HepG2 (cell line): ENCODE measurements around the gene TMEM190. TPM values are rescaled to one million over a fixed set of nuclear protein-coding genes. Genes with fewer than 3 reads are reported as not detected.

Experiments
- RBM22 ChIP-seq: fragments of 200-400 bp; formaldehyde crosslinking; optimal IDR thresholded peaks from 2 replicates; pipeline ENCODE3; 2017; ENCODE audit warnings: mild to moderate bottlenecking, low read length, moderate library complexity
- YEATS2 ChIP-seq: sonication (generic); formaldehyde crosslinking; IDR thresholded peaks from 2 replicates; pipeline ENCODE4 v1.4.0; 2020; ENCODE audit warnings: missing genetic modification reagents, borderline replicate concordance
- ZFP37 ChIP-seq: sonication (generic); formaldehyde crosslinking; IDR thresholded peaks from 2 replicates; pipeline ENCODE4 v1.4.0; 2020; ENCODE audit warnings: missing genetic modification reagents, borderline replicate concordance
- ZFP41 ChIP-seq: sonication (generic); formaldehyde crosslinking; IDR thresholded peaks from 2 replicates; pipeline ENCODE4 v1.4.0; 2020; ENCODE audit warnings: mild to moderate bottlenecking, missing genetic modification reagents, borderline replicate concordance
- ZIK1 ChIP-seq: sonication (generic); formaldehyde crosslinking; IDR thresholded peaks from 2 replicates; pipeline ENCODE4 v1.5.0; 2020; ENCODE audit warnings: mild to moderate bottlenecking, low read depth, missing genetic modification reagents, borderline replicate concordance
- ZNF207 ChIP-seq: fragments of 450-650 bp; IDR thresholded peaks from 2 replicates; pipeline ENCODE4 v1.6.1; 2016; ENCODE audit warnings: antibody characterized with exemption, borderline replicate concordance
- ZNF337 ChIP-seq: sonication (generic); formaldehyde crosslinking; IDR thresholded peaks from 2 replicates; pipeline ENCODE4 v1.5.1; 2020; ENCODE audit warnings: missing genetic modification reagents, low read depth, mild to moderate bottlenecking, borderline replicate concordance
- ZNF816 ChIP-seq: sonication (generic); formaldehyde crosslinking; IDR thresholded peaks from 2 replicates; pipeline ENCODE4 v1.8.0; 2022; ENCODE audit warnings: missing genetic modification reagents, mild to moderate bottlenecking, borderline replicate concordance
- polyA plus RNA-seq, 8 experiments: library from polyadenylated mRNA; depleted of rRNA in 3 of 8; stranded (reverse) in 7 of 8; unstranded in 1 of 8; fragments of >200 nt; fragmentation: Illumina TruSeq in 4 of 8; extraction: Trizol in 4 of 8; gene quantifications; 2 replicates each; pipeline versions ENCODE4 v1.2.1 to v1.2.3, GENCODE V29; 2011 to 2016; ENCODE audit warnings: low read depth in 4 of 8, missing spikeins in 1 of 8, mixed read lengths in 1 of 8; ENCODE audit not compliant: insufficient read depth in 1 of 8
- total RNA-seq, 5 experiments: library from RNA; depleted of rRNA; stranded (reverse); fragments of >200 nt; fragmentation: Illumina TruSeq; extraction: Trizol; gene quantifications; 2 replicates each; pipeline ENCODE4 v1.2.3, GENCODE V29; 2016; ENCODE audit warnings: low read depth in 1 of 5
- TF ChIP-seq, protein P1 (sequence below): sonication (generic); formaldehyde crosslinking; IDR thresholded peaks from 2 replicates; pipeline ENCODE4 v1.8.0; 2022; ENCODE audit warnings: missing genetic modification reagents, mild to moderate bottlenecking, inconsistent platforms, borderline replicate concordance
- TF ChIP-seq, protein P2 (sequence below): sonication (generic); formaldehyde crosslinking; IDR thresholded peaks from 2 replicates; pipeline ENCODE4 v1.8.0; 2022; ENCODE audit warnings: missing genetic modification reagents, mild to moderate bottlenecking, borderline replicate concordance
- TF ChIP-seq, protein P3 (sequence below): IDR thresholded peaks from 2 replicates; pipeline ENCODE4 v1.6.1; 2016; ENCODE audit warnings: missing biosample characterization, missing genetic modification reagents, low read depth
- TF ChIP-seq, protein P4 (sequence below): IDR thresholded peaks from 2 replicates; pipeline ENCODE4 v1.6.1; 2016; ENCODE audit warnings: missing genetic modification reagents, missing compliant biosample characterization
- TF ChIP-seq, protein P5 (sequence below): sonication (generic); formaldehyde crosslinking; IDR thresholded peaks from 2 replicates; pipeline ENCODE4 v1.5.1; 2020; ENCODE audit warnings: mild to moderate bottlenecking, missing genetic modification reagents
- TF ChIP-seq, protein P6 (sequence below): sonication (generic); formaldehyde crosslinking; IDR thresholded peaks from 2 replicates; pipeline ENCODE4 v1.5.0; 2020; ENCODE audit warnings: mild to moderate bottlenecking, missing genetic modification reagents
- TF ChIP-seq, protein P7 (sequence below): sonication (generic); formaldehyde crosslinking; IDR thresholded peaks from 2 replicates; pipeline ENCODE4 v1.8.0; 2022; ENCODE audit warnings: mild to moderate bottlenecking, missing genetic modification reagents, moderate library complexity

Gene TMEM190
- total and polyA plus RNA-seq, 2 of the 13 experiments (the other 11 are each of a cell fraction or from before 2014, with no cell fraction given): 0.35 to 0.83 TPM

DNA sequence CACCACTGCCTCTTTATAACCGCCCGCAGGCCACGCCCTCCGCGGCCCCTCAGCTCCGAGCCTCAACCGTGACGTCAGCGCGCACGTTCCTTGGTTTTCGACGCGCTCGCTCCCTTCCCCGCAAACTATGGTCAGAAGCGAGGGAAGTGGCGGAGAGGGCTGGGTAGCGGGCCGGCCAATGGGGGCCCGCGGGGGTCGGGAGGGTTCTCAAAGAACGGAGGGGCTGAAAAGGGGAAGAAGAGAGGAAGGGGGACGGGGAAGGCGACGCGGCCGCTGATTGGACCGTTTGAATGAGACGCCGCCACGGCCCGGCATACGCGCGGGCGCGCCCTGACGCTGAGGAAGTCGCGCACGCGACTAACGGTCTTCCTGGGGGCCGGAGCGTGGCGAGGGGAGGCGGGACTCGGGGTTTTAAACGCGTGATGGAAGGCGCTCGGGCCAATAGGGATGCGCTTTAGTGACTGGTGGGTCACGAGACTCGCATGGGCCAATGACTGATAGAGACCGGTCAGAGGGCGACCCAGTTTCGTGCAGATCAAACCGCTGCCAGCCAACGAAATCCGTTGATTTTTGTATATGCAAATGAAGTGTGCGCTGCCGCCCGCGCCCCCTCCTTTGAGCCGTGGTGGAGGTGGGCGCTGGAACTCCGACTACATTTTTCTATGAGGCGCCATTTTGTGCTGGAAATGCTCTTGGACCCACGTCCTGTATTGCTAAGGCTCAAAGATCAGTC is 31.3 kb downstream of the TMEM190 start (continued):
- TF ChIP-seq ZNF207: no peak
- TF ChIP-seq, protein P1, sequence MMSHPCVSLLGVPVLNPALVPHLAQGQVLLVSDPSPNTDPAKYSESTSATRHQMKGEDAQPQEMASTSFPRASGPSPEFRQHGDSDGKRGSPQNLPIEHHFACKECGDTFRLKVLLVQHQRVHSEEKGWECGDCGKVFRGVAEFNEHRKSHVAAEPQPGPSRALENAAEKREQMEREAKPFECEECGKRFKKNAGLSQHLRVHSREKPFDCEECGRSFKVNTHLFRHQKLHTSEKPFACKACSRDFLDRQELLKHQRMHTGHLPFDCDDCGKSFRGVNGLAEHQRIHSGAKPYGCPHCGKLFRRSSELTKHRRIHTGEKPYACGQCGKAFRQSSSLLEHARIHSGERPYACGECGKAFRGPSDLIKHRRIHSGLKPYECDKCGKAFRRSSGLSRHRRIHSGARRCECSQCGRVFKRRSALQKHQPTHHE: no peak; the same call in 1 of the 2 replicates
- peak; percentile 81 for TF ChIP-seq YEATS2 (CRISPR knock-in tag)
- TF ChIP-seq, protein P2, sequence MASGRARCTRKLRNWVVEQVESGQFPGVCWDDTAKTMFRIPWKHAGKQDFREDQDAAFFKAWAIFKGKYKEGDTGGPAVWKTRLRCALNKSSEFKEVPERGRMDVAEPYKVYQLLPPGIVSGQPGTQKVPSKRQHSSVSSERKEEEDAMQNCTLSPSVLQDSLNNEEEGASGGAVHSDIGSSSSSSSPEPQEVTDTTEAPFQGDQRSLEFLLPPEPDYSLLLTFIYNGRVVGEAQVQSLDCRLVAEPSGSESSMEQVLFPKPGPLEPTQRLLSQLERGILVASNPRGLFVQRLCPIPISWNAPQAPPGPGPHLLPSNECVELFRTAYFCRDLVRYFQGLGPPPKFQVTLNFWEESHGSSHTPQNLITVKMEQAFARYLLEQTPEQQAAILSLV: peak; percentile 16; the same call in 1 of the 2 replicates
- no peak for TF ChIP-seq RBM22
- TF ChIP-seq ZFP41 (CRISPR knock-in tag): no peak
- TF ChIP-seq ZNF816 (CRISPR knock-in tag): no peak
- TF ChIP-seq, protein P3, sequence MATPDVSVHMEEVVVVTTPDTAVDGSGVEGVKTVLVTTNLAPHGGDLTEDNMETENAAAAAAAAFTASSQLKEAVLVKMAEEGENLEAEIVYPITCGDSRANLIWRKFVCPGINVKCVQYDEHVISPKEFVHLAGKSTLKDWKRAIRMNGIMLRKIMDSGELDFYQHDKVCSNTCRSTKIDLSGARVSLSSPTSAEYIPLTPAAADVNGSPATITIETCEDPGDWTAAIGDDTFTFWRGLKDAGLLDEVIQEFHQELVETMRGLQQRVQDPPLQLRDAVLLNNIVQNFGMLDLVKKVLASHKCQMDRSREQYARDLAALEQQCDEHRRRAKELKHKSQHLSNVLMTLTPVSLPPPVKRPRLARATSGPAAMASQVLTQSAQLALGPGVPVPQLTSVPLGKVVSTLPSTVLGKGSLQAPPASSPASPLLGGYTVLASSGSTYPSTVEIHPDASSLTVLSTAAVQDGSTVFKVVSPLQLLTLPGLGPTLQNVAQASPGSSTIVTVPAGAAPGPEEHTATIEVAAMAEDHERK: peak; percentile 81
- TF ChIP-seq, protein P4, sequence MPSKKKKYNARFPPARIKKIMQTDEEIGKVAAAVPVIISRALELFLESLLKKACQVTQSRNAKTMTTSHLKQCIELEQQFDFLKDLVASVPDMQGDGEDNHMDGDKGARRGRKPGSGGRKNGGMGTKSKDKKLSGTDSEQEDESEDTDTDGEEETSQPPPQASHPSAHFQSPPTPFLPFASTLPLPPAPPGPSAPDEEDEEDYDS: peak; percentile 98
- TF ChIP-seq ZIK1 (CRISPR knock-in tag): peak; percentile 59; the same call in 1 of the 2 replicates
- no peak for TF ChIP-seq ZNF337
- no peak for TF ChIP-seq ZFP37
- TF ChIP-seq, protein P5, sequence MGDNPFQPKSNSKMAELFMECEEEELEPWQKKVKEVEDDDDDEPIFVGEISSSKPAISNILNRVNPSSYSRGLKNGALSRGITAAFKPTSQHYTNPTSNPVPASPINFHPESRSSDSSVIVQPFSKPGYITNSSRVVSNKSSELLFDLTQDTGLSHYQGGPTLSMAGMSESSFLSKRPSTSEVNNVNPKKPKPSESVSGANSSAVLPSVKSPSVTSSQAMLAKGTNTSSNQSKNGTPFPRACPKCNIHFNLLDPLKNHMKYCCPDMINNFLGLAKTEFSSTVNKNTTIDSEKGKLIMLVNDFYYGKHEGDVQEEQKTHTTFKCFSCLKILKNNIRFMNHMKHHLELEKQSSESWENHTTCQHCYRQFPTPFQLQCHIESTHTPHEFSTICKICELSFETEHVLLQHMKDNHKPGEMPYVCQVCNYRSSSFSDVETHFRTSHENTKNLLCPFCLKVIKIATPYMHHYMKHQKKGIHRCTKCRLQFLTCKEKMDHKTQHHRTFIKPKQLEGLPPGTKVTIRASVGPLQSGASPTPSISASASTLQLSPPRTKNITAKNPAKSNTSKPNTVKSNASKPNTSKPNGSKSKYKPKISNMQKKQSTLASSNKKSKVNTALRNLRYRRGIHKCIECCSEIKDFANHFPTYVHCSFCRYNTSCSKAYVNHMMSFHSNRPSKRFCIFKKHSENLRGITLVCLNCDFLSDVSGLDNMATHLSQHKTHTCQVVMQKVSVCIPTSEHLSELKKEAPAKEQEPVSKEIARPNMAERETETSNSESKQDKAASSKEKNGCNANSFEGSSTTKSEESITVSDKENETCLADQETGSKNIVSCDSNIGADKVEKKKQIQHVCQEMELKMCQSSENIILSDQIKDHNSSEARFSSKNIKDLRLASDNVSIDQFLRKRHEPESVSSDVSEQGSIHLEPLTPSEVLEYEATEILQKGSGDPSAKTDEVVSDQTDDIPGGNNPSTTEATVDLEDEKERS (CRISPR knock-in tag): 0 out of 2 replicates have a peak, but pooled peaks have one; percentile 31
- TF ChIP-seq, protein P6, sequence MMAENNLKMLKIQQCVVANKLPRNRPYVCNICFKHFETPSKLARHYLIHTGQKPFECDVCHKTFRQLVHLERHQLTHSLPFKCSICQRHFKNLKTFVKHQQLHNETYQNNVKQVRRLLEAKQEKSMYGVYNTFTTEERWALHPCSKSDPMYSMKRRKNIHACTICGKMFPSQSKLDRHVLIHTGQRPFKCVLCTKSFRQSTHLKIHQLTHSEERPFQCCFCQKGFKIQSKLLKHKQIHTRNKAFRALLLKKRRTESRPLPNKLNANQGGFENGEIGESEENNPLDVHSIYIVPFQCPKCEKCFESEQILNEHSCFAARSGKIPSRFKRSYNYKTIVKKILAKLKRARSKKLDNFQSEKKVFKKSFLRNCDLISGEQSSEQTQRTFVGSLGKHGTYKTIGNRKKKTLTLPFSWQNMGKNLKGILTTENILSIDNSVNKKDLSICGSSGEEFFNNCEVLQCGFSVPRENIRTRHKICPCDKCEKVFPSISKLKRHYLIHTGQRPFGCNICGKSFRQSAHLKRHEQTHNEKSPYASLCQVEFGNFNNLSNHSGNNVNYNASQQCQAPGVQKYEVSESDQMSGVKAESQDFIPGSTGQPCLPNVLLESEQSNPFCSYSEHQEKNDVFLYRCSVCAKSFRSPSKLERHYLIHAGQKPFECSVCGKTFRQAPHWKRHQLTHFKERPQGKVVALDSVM (CRISPR knock-in tag): no peak
- TF ChIP-seq, protein P7, sequence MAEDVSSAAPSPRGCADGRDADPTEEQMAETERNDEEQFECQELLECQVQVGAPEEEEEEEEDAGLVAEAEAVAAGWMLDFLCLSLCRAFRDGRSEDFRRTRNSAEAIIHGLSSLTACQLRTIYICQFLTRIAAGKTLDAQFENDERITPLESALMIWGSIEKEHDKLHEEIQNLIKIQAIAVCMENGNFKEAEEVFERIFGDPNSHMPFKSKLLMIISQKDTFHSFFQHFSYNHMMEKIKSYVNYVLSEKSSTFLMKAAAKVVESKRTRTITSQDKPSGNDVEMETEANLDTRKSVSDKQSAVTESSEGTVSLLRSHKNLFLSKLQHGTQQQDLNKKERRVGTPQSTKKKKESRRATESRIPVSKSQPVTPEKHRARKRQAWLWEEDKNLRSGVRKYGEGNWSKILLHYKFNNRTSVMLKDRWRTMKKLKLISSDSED: no peak
